Stomach (tissue), 9 donors: ENCODE data around the gene NUP85. TPM values are rescaled to one million over a fixed set of nuclear protein-coding genes. Genes with fewer than 3 reads are reported as not detected.
"Not testable (repeated sequence)": the region's sequence is repeated elsewhere in the genome, so short reads cannot be mapped to it uniquely, and the experiment has no call there.

Experiments used
- DNase-seq, 2 donors: peaks; one replicate each; pipeline versions ENCODE4 v3.0.0 to v3.0.0-alpha.2; 2013 to 2019
- H3K27ac ChIP-seq, 5 donors: fragments of 200-600 bp in 4 of 5; sonication (generic) in 4 of 5; one replicate each; pipeline ENCODE4 v1.5.1; 2013 to 2019; ENCODE audit warnings: mild to moderate bottlenecking in 1 of 5, moderate library complexity in 1 of 5
- H3K27me3 ChIP-seq, 3 donors: fragments of 200-600 bp; sonication (generic); one replicate each; pipeline ENCODE4 v1.5.1; 2017 to 2019; ENCODE audit warnings: mixed run types in 1 of 3
- H3K36me3 ChIP-seq, 4 donors: fragments of 200-600 bp; sonication (generic); 1 replicate in 3 of 4; 2 replicates in 1 of 4; pipeline ENCODE4 v1.5.1; 2016 to 2019
- H3K4me1 ChIP-seq, 4 donors: fragments of 200-600 bp; sonication (generic); one replicate each; pipeline ENCODE4 v1.5.1; 2016 to 2019
- H3K4me3 ChIP-seq, 4 donors: fragments of 200-600 bp; sonication (generic) in 3 of 4; one replicate each; pipeline ENCODE4 v1.5.1; 2016 to 2019; ENCODE audit warnings: mild to moderate bottlenecking in 1 of 4
- H3K9me3 ChIP-seq, 4 donors: fragments of 200-600 bp; sonication (generic); one replicate each; pipeline ENCODE4 v1.5.1; 2016 to 2019
- EP300 ChIP-seq: sonication (generic); formaldehyde crosslinking; IDR thresholded peaks from one replicate; pipeline ENCODE4 v1.6.1; 2017; ENCODE audit warnings: antibody characterized with exemption
- POLR2A ChIP-seq, 4 donors: fragments of 450-650 bp; IDR thresholded peaks; one replicate each; pipeline ENCODE4 v1.6.1; 2016; ENCODE audit warnings: antibody characterized with exemption in 4 of 4, control low read depth in 2 of 4, mild to moderate bottlenecking in 1 of 4, moderate library complexity in 1 of 4
- POLR2AphosphoS5 ChIP-seq, 3 donors: sonication (generic); formaldehyde crosslinking; IDR thresholded peaks; one replicate each; pipeline ENCODE4 v1.6.1; 2016; ENCODE audit warnings: antibody characterized with exemption in 3 of 3
- WGBS, 5 donors: extraction: QIAGEN DNeasy Blood & Tissue Kit in 3 of 5; methylation state at CpG; one replicate each; pipeline versions ENCODE4 v1.1.5 to v1.1.7; 2013 to 2018; 5-methylcytosine and 5-hydroxymethylcytosine counted together
- intact Hi-C: fragments of 100-400 bp; cut with DNase I; formaldehyde crosslinking; loops from one replicate; pipeline ENCODE4 v1.15.1; 2023; ENCODE audit warnings: low total_unique reads
- polyA plus RNA-seq, 3 donors: library from polyadenylated mRNA; stranded (reverse); fragments of 200-250 nt; gene quantifications; one replicate each; pipeline ENCODE4 v1.2.3, GENCODE V29; 2013
- total RNA-seq, 5 donors: library from RNA; depleted of rRNA; stranded (reverse); fragments of >200 nt; gene quantifications; one replicate each; pipeline versions ENCODE4 v1.1.0 to v1.2.3, GENCODE V29; 2014 to 2016
- TF ChIP-seq, protein P1 (sequence below), 7 experiments: fragments of 450-650 bp in 4 of 7; fragments of 200-600 bp in 3 of 7; sonication (generic) in 3 of 7; IDR thresholded peaks; one replicate each; pipeline ENCODE4 v1.5.1; 2016 to 2019; ENCODE audit warnings: antibody characterized with exemption in 7 of 7, control low read depth in 2 of 7, mild to moderate bottlenecking in 1 of 7
- donor health status: healthy with polysubstance abuse.
- donor health status: Bipolar disorder and iron deficiency.
- donor health status: healthy.

Gene NUP85
- total and polyA plus RNA-seq, 8 donors, result 20.3 to 220 (median 33.2) TPM

DNA sequence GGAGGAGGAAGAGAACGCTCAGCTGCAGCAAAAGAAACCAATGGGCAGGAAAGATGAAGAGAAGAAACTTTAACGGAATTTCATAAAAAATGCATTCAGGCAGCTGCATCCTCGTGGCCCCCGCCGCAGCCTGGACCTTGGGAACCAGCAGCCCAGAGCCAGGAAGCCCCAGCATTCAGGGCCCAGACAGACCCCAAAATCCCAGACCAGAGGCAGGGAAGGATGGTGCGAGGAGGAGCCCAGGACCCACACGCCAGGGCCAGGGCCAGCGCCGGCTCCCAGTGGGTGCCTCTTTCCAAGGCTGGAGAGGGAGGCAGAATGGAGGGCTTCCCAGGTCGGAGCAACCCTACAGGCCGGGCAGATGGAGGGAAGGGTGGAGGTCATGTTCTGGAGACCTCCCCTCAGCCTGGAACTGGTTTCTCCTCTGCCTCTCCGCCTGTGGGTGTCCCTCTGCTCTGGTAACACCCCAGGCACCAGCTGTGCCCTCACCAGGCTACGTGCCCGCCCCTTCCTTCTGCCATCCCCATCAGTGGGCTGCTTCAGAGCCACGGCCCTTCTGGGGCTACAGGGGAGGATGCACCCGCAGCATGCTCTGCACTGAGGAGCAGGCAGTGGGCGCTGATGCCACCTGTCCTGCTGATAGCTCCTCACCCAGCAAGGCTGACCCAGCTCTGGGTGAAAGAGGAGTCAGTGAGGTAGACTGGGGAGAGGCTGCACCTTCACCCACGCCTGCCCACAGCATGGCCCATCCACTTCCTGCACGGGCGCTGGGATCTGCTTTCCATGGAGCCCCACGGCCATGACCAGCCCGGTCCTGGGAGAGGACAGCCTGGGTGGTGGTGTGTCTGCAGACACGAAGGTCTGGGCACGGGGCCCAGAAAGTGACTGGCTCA lies 66.7 kb downstream of the NUP85 start:
- no peaks in the 10 kb centered on the region for H3K9me3 ChIP-seq
- peak overlapping the region; percentile 92 to 97 (median 94) for H3K4me3 ChIP-seq
- 42 to 53% (median 48%) methylated on average over 21 to 24 of the region's 24 CpGs for whole genome bisulfite sequencing, 5 donors
- no peaks in the 10 kb centered on the region for H3K27me3 ChIP-seq
- peaks cover 1 to 21% (median 15%) of the 10 kb centered on the region in 4 donors for H3K36me3 ChIP-seq
- no peak for TF ChIP-seq POLR2A (IDR thresholded peaks at IDR 0.05)
- TF ChIP-seq, protein P1, sequence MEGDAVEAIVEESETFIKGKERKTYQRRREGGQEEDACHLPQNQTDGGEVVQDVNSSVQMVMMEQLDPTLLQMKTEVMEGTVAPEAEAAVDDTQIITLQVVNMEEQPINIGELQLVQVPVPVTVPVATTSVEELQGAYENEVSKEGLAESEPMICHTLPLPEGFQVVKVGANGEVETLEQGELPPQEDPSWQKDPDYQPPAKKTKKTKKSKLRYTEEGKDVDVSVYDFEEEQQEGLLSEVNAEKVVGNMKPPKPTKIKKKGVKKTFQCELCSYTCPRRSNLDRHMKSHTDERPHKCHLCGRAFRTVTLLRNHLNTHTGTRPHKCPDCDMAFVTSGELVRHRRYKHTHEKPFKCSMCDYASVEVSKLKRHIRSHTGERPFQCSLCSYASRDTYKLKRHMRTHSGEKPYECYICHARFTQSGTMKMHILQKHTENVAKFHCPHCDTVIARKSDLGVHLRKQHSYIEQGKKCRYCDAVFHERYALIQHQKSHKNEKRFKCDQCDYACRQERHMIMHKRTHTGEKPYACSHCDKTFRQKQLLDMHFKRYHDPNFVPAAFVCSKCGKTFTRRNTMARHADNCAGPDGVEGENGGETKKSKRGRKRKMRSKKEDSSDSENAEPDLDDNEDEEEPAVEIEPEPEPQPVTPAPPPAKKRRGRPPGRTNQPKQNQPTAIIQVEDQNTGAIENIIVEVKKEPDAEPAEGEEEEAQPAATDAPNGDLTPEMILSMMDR (IDR thresholded peaks at IDR 0.05), result no peak
- no peak for TF ChIP-seq EP300
- no peak for TF ChIP-seq POLR2AphosphoS5 (IDR thresholded peaks at IDR 0.05)
- peak in 1 of 2 donors; percentile 39 for DNase-seq
- peaks cover 17 to 54% (median 36%) of the 10 kb centered on the region in 4 donors for H3K4me1 ChIP-seq
- intact Hi-C loops, result no loop called here
- H3K27ac ChIP-seq, result peak overlapping the region in 4 of 5 donors; percentile 97 to 100 (median 97)

GRCh38 chr17:75272848-75273184 lies 67.3 kb downstream of the NUP85 start:
- no peak for DNase-seq
- Histone ChIP-seq H3K36me3 (peaks cover 0 to 27% (median 16%) of the 10 kb centered on the region in 4 donors), H3K4me3 (no peak overlapping the region), H3K4me1 (peaks cover 17 to 48% (median 33%) of the 10 kb centered on the region in 4 donors), H3K27ac (no peak overlapping the region), H3K9me3 (no peaks in the 10 kb centered on the region), H3K27me3 (no peaks in the 10 kb centered on the region)
- intact Hi-C loops, result no loop called here
- TF ChIP-seq EP300, result no peak
- TF ChIP-seq, protein P1 (IDR thresholded peaks at IDR 0.05), result no peak
- 64 to 80% (median 76%) methylated on average over 3 of the region's 3 CpGs for WGBS, 5 donors

DNA sequence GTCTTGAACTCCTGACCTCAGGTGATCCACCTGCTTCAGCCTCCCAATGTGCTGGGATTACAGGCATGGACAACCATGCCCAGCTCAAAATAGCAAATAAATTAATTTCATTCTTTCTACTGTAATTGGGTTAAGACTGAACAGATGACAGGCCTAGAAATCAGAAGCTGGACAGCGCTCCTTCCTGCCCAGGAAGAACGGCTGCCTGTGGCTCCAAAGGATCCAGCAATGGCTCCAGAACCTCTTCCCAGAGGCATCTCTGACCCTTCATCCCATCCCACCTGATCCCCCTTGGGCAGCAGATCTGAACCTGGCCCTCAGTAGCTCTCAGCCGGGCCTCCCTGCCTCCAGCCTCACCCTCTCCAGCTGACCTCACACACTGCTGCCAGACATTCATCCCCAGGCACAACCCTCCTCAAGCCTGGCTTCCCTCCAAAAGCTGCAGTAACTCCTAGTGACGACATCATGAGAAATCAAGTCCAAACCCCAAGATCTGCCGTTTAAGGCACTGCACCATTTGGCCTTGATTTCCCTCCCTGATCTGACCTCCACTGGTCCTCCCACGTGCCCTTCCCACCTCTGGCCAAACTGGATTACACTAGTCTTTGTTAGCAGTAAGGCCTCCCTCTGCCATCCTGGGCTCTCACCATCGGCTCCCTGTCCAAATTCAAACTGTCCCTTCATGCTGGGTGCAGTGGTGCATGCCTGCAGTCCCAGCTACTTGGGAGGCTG lies 68.7 kb downstream of the NUP85 start:
- 68 to 79% (median 76%) methylated on average over 7 of the region's 7 CpGs for WGBS, 5 donors
- Histone ChIP-seq H3K27ac (no peak overlapping the region), H3K36me3 (peaks cover 0 to 36% (median 24%) of the 10 kb centered on the region in 4 donors), H3K4me1 (peaks cover 17 to 37% (median 31%) of the 10 kb centered on the region in 4 donors), H3K27me3 (no peaks in the 10 kb centered on the region), H3K9me3 (no peaks in the 10 kb centered on the region), H3K4me3 (no peak overlapping the region)
- DNase-seq, result no peak
- TF ChIP-seq POLR2A (IDR thresholded peaks at IDR 0.05) (no peak), POLR2AphosphoS5 (IDR thresholded peaks at IDR 0.05) (no peak), EP300 (no peak)
- TF ChIP-seq, protein P1 (IDR thresholded peaks at IDR 0.05), result no peak
- intact Hi-C loops, result no loop called here

DNA sequence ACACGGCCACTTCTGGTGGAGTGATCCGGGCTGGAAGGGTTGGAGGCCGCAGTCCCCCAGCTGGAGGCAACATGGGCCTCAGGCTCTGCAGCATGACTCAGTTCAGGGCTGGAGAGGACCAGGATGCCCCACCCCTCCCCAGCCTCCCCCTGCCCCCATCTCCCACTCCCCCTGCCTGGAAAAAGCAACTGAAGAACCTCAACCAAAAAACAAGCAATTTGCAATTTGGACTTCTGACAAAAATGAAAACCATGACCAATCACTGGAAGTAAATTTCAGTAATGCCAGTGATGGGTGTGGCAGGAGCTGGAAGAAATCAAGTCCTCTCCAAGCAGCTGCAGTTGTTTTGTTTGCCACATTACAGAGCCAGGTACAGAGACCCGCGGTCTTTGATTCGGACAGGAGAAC lies 72.2 kb downstream of the NUP85 start:
- H3K4me1 ChIP-seq, result peaks cover 1 to 15% (median 5%) of the 10 kb centered on the region in 4 donors
- 43 to 75% (median 57%) methylated on average over 6 of the region's 6 CpGs for WGBS, 5 donors

DNA sequence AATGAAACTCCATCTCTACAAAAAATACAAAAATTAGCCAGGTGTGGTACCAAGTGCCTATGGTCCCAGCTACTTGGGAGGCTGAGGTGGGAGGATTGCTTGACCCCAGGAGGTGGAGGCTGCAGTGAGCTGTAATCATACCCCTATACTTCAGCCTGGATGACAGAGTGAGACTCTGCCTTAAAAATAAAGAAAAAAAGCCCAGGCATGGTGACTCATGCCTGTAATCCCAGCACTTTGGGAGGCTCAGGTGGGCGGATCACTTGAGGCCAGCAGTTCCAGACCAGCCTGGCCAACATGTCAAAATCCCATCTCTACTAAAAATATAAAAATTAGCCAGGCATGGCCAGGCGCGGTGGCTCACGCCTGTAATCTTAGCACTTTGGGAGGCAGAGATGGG lies 74.7 kb downstream of the NUP85 start:
- H3K27ac ChIP-seq, H3K4me1 ChIP-seq, H3K9me3 ChIP-seq, H3K27me3 ChIP-seq, H3K4me3 ChIP-seq, DNase-seq, intact Hi-C loops: not testable (repeated sequence)
- 96 to 100% (median 99%) methylated on average over 4 of the region's 4 CpGs for WGBS, 5 donors
- H3K36me3 ChIP-seq, result peaks cover 8 to 76% (median 50%) of the 10 kb centered on the region in 4 donors

More for the DNA sequence above, 72.2 kb downstream of the NUP85 start:
- no peak overlapping the region for H3K4me3 ChIP-seq
- no peaks in the 10 kb centered on the region for H3K9me3 ChIP-seq
- no peak for DNase-seq
- H3K36me3 ChIP-seq, result peaks cover 8 to 63% (median 41%) of the 10 kb centered on the region in 4 donors
- no peaks in the 10 kb centered on the region for H3K27me3 ChIP-seq
- intact Hi-C loops, result no loop called here
- H3K27ac ChIP-seq, result no peak overlapping the region
- TF ChIP-seq EP300 (no peak), POLR2A (IDR thresholded peaks at IDR 0.05) (no peak), POLR2AphosphoS5 (IDR thresholded peaks at IDR 0.05) (no peak)
- TF ChIP-seq, protein P1 (IDR thresholded peaks at IDR 0.05), result no peak
